Epithelial cell of esophagus (primary cell): Measurements from ENCODE around the gene HOXA2.
A peak's percentile ranks its signal among the peaks of the same experiment; 100 is the strongest.

Experiments
- DNase-seq: peaks from one replicate; pipeline ENCODE4 v3.0.0; 2010; ENCODE audit warnings: low read depth
- H3K4me3 ChIP-seq: 2 replicates; pipeline ENCODE4 v1.5.1; 2011; ENCODE audit warnings: mild to moderate bottlenecking, low read length, control low read depth
- CTCF ChIP-seq: IDR thresholded peaks from 2 replicates; pipeline ENCODE4 v1.5.1; 2011; ENCODE audit warnings: low read depth, mild to moderate bottlenecking, low read length, control low read depth, inconsistent platforms; ENCODE audit not compliant: insufficient read depth; ENCODE audit errors: missing control alignments

The HOXA2 gene

GRCh38 chr7:27098578-27099451 lies 3.7 kb downstream of the HOXA2 start:
- peak overlapping the region; percentile 81 for H3K4me3 ChIP-seq
- no peak for TF ChIP-seq CTCF
- DNase-seq = no peak

- peak; percentile 74 for DNase-seq
- no peak for TF ChIP-seq CTCF
- H3K4me3 ChIP-seq = peak overlapping the region; percentile 81
Measured at GRCh38 chr7:27097686-27098577, 4.6 kb downstream of the HOXA2 start.

- no peak for TF ChIP-seq CTCF
- DNase-seq = peak; percentile 40
- peak overlapping the region; percentile 81 for H3K4me3 ChIP-seq
Measured at GRCh38 chr7:27096768-27097514, 5.5 kb downstream of the HOXA2 start.

- DNase-seq = peak; percentile 94
- no peak for TF ChIP-seq CTCF
- peak within 1 kb of the TSS; percentile 81 for H3K4me3 ChIP-seq
Measured at GRCh38 chr7:27095897-27096767, 6.4 kb downstream of the HOXA2 start, which contains the start of gene HOXA1. TSS of gene HOXA1 (minus strand) at chr7:27096000. CDS start at chr7:27095912, 88 bp downstream.

GRCh38 chr7:27095050-27095896 lies 7.2 kb downstream of the HOXA2 start:
- H3K4me3 ChIP-seq = peak overlapping the region; percentile 81
- DNase-seq = no peak
- TF ChIP-seq CTCF = no peak
